Keratinocyte (primary cell): ENCODE measurements around the gene NDUFS8. TPM values are rescaled to one million over a fixed set of nuclear protein-coding genes. Genes with fewer than 3 reads are reported as not detected.

Experiments used
- DNase-seq: peaks from one replicate; pipeline ENCODE4 v3.0.0-alpha.2; 2011; ENCODE audit warnings: low read depth, missing footprints, low spot score
- FAIRE-seq: peaks from 2 replicates; lab custom pipeline; 2011; peaks lifted over from hg19 to GRCh38; lab: Jason Lieb, UNC
- H2AFZ ChIP-seq: 2 replicates; pipeline ENCODE4 v1.6.0; 2012; ENCODE audit warnings: low read length, control low read depth, inconsistent platforms; ENCODE audit not compliant: control insufficient read depth
- H3K27ac ChIP-seq: 2 replicates; pipeline ENCODE4 v1.5.1; 2011; ENCODE audit warnings: low read length; ENCODE audit not compliant: control insufficient read depth, insufficient read depth
- H3K27me3 ChIP-seq: 3 replicates; pipeline ENCODE4 v1.6.0; 2011; ENCODE audit warnings: low read length; ENCODE audit not compliant: control insufficient read depth, insufficient read depth; ENCODE audit errors: extremely low read depth
- H3K36me3 ChIP-seq, 2 experiments: 2 replicates in 1 of 2; 3 replicates in 1 of 2; pipeline ENCODE4 v1.5.1; 2011; ENCODE audit warnings: low read length in 2 of 2, mild to moderate bottlenecking in 1 of 2; ENCODE audit not compliant: control insufficient read depth in 2 of 2, insufficient read depth in 2 of 2; ENCODE audit errors: extremely low read depth in 1 of 2
- H3K4me1 ChIP-seq: 3 replicates; pipeline ENCODE4 v1.5.1; 2011; ENCODE audit warnings: low read length; ENCODE audit not compliant: control insufficient read depth, insufficient read depth; ENCODE audit errors: extremely low read depth
- H3K4me2 ChIP-seq: 3 replicates; pipeline ENCODE4 v1.6.0; 2011; ENCODE audit warnings: low read depth, low read length; ENCODE audit not compliant: control insufficient read depth, insufficient read depth; ENCODE audit errors: extremely low read depth
- H3K4me3 ChIP-seq, 3 experiments: fragments of 200-600 bp in 1 of 3; sonication (generic) in 1 of 3; 2 replicates in 2 of 3; 3 replicates in 1 of 3; pipeline ENCODE4 v1.5.1; 2011 to 2016; ENCODE audit warnings: low read length in 3 of 3, mild to moderate bottlenecking in 3 of 3, control low read depth in 2 of 3, inconsistent platforms in 1 of 3, low read depth in 1 of 3, mixed read lengths in 1 of 3, mixed run types in 1 of 3, moderate library complexity in 1 of 3; ENCODE audit not compliant: control insufficient read depth in 2 of 3, insufficient read depth in 2 of 3; ENCODE audit errors: extremely low read depth in 1 of 3
- H3K79me2 ChIP-seq: 2 replicates; pipeline ENCODE4 v1.6.0; 2012; ENCODE audit warnings: low read length; ENCODE audit not compliant: control insufficient read depth, insufficient read depth
- H3K9ac ChIP-seq: 3 replicates; pipeline ENCODE4 v1.6.0; 2011; ENCODE audit warnings: low read length; ENCODE audit not compliant: control insufficient read depth, insufficient read depth; ENCODE audit errors: extremely low read depth
- H3K9me1 ChIP-seq: 3 replicates; pipeline ENCODE4 v1.6.0; 2011; ENCODE audit warnings: low read length; ENCODE audit not compliant: control insufficient read depth, insufficient read depth; ENCODE audit errors: extremely low read depth
- H3K9me3 ChIP-seq: 2 replicates; pipeline ENCODE4 v1.5.1; 2012; ENCODE audit warnings: low read depth, low read length; ENCODE audit not compliant: control insufficient read depth
- H4K20me1 ChIP-seq: 3 replicates; pipeline ENCODE4 v1.6.0; 2011; ENCODE audit warnings: low read length; ENCODE audit not compliant: control insufficient read depth, insufficient read depth; ENCODE audit errors: extremely low read depth
- CTCF ChIP-seq, 3 experiments: IDR thresholded peaks in 1 of 3; conservative IDR thresholded peaks in 1 of 3; optimal IDR thresholded peaks in 1 of 3; 2 replicates in 2 of 3; 3 replicates in 1 of 3; pipeline versions ENCODE3 to v1.5.1; 2011; ENCODE audit warnings: low read length in 3 of 3, mild to moderate bottlenecking in 3 of 3, moderate library complexity in 2 of 3, control low read depth in 1 of 3, inconsistent platforms in 1 of 3; ENCODE audit not compliant: insufficient read depth in 2 of 3; ENCODE audit errors: extremely low read depth in 1 of 3
- EZH2 ChIP-seq: IDR thresholded peaks from one replicate; pipeline ENCODE4 v1.6.1; 2012; ENCODE audit warnings: inconsistent platforms, mild to moderate bottlenecking, low read length, moderate library complexity
- dilution Hi-C: fragments of 300-500 bp; cut with MboI; formaldehyde crosslinking; loops from one replicate; pipeline ENCODE4 v1.7.0; 2020; ENCODE audit warnings: low sequenced_read_pairs; ENCODE audit not compliant: extremely low pct_ligation_motif_present
- polyA plus RNA-seq, 5 experiments: library from polyadenylated mRNA; depleted of rRNA in 3 of 5; stranded (reverse) in 3 of 5; stranded (forward) in 1 of 5; unstranded in 1 of 5; fragments of >200 nt; gene quantifications; 1 replicate in 1 of 5; 2 replicates in 3 of 5; 3 replicates in 1 of 5; pipeline versions ENCODE4 v1.2.1 to v1.2.3, GENCODE V29; 2011 to 2012; ENCODE audit warnings: missing spikeins in 2 of 5, low read depth in 1 of 5, low replicate concordance in 1 of 5

The NDUFS8 gene
- polyA plus RNA-seq, 1 donor (not counting 4 experiments of a cell fraction or from before 2014, with no cell fraction given): 51.7 TPM

GRCh38 chr11:67996051-67996450, 34.4 kb upstream of the NDUFS8 start:
- Histone ChIP-seq H3K27ac (no peak overlapping the region), H2AFZ (no peak overlapping the region), H3K4me1 (no peaks in the 10 kb centered on the region), H3K27me3 (no peaks in the 10 kb centered on the region), H3K36me3 (peaks cover 0 to 1% of the 10 kb centered on the region in 2 experiments), H3K79me2 (no peaks in the 10 kb centered on the region), H3K4me2 (no peak overlapping the region), H3K9ac (no peak overlapping the region), H4K20me1 (no peaks in the 10 kb centered on the region), H3K4me3 (no peak overlapping the region), H3K9me1 (no peaks in the 10 kb centered on the region), H3K9me3 (no peaks in the 10 kb centered on the region)
- dilution Hi-C loops: no loop called here
- DNase-seq (no peak), FAIRE-seq (no peak)
- no peak for TF ChIP-seq EZH2
- TF ChIP-seq CTCF (optimal IDR thresholded peaks at IDR 0.05 in 1 of 3, IDR thresholded peaks at IDR 0.05 in 1 of 3, conservative IDR thresholded peaks at IDR 0.05 in 1 of 3; ENCODE audit: extremely low read depth in 1 of 3, insufficient read depth in 2 of 3, low read length in 3 of 3): no peak

- Histone ChIP-seq H3K27ac (no peak overlapping the region), H3K4me2 (no peak overlapping the region), H3K9ac (no peak overlapping the region), H3K36me3 (peaks cover 0 to 1% of the 10 kb centered on the region in 2 experiments), H3K4me1 (no peaks in the 10 kb centered on the region), H3K9me3 (no peaks in the 10 kb centered on the region), H3K79me2 (no peaks in the 10 kb centered on the region), H3K9me1 (no peaks in the 10 kb centered on the region), H4K20me1 (no peaks in the 10 kb centered on the region), H2AFZ (no peak overlapping the region), H3K4me3 (no peak overlapping the region), H3K27me3 (no peaks in the 10 kb centered on the region)
- FAIRE-seq: no peak
- TF ChIP-seq EZH2 (no peak), CTCF (optimal IDR thresholded peaks at IDR 0.05 in 1 of 3, IDR thresholded peaks at IDR 0.05 in 1 of 3, conservative IDR thresholded peaks at IDR 0.05 in 1 of 3; ENCODE audit: extremely low read depth in 1 of 3, insufficient read depth in 2 of 3, low read length in 3 of 3) (no peak)
- dilution Hi-C loops: no loop called here
- no peak for DNase-seq
Measured at GRCh38 chr11:67996622-67997474, 33.6 kb upstream of the NDUFS8 start.
